Breast epithelium (tissue), 4 donors: Measurements from ENCODE around the gene COL4A2. TPM values are rescaled to one million over a fixed set of nuclear protein-coding genes. Genes with fewer than 3 reads are reported as not detected.

Experiments used
- DNase-seq, 2 donors: peaks; one replicate each; pipeline ENCODE4 v3.0.0-alpha.2; 2019; ENCODE audit warnings: low spot score in 2 of 2
- H3K27ac ChIP-seq, 2 donors: fragments of 200-600 bp; sonication (generic) in 1 of 2; one replicate each; pipeline ENCODE4 v1.5.1; 2016 to 2019; ENCODE audit warnings: mild to moderate bottlenecking in 1 of 2
- H3K27me3 ChIP-seq, 2 donors: fragments of 200-600 bp; sonication (generic) in 1 of 2; one replicate each; pipeline versions ENCODE4 v1.5.1 to v1.6.0; 2017 to 2019; ENCODE audit warnings: control low read depth in 1 of 2, mild to moderate bottlenecking in 1 of 2
- H3K36me3 ChIP-seq: fragments of 200-600 bp; one replicate; pipeline ENCODE4 v1.5.1; 2019
- H3K4me1 ChIP-seq, 2 donors: fragments of 200-600 bp; sonication (generic); one replicate each; pipeline ENCODE4 v1.5.1; 2016 to 2019; ENCODE audit warnings: control low read depth in 1 of 2
- H3K4me3 ChIP-seq, 3 donors: fragments of 200-600 bp; sonication (generic); 1 replicate in 2 of 3; 2 replicates in 1 of 3; pipeline ENCODE4 v1.5.1; 2016 to 2019; ENCODE audit warnings: mild to moderate bottlenecking in 3 of 3, moderate library complexity in 2 of 3
- H3K9me3 ChIP-seq, 2 donors: fragments of 200-600 bp; sonication (generic) in 1 of 2; one replicate each; pipeline ENCODE4 v1.5.1; 2016 to 2019; ENCODE audit warnings: control low read depth in 1 of 2
- POLR2A ChIP-seq: fragments of 450-650 bp; IDR thresholded peaks from one replicate; pipeline ENCODE4 v1.6.1; 2016; ENCODE audit warnings: antibody characterized with exemption, mild to moderate bottlenecking, moderate library complexity
- POLR2AphosphoS5 ChIP-seq, 3 donors: sonication (generic); formaldehyde crosslinking; IDR thresholded peaks; one replicate each; pipeline ENCODE4 v1.6.1; 2017; ENCODE audit warnings: antibody characterized with exemption in 3 of 3
- intact Hi-C: fragments of 100-400 bp; cut with DNase I; formaldehyde crosslinking; loops from one replicate; pipeline ENCODE4 v1.15.1; 2023; ENCODE audit warnings: low total_unique reads
- total RNA-seq, 3 donors: library from RNA; depleted of rRNA; stranded (reverse); fragments of >200 nt; gene quantifications; one replicate each; pipeline ENCODE4 v1.1.0, GENCODE V29; 2016
- TF ChIP-seq, protein P1 (sequence below), 3 donors: fragments of 450-650 bp; IDR thresholded peaks; one replicate each; pipeline ENCODE4 v1.5.1; 2016 to 2017; ENCODE audit warnings: antibody characterized with exemption in 3 of 3, mild to moderate bottlenecking in 3 of 3, moderate library complexity in 3 of 3

Gene COL4A2
- total RNA-seq, 3 donors from 2014 or later: 107 to 841 (median 307) TPM

DNA sequence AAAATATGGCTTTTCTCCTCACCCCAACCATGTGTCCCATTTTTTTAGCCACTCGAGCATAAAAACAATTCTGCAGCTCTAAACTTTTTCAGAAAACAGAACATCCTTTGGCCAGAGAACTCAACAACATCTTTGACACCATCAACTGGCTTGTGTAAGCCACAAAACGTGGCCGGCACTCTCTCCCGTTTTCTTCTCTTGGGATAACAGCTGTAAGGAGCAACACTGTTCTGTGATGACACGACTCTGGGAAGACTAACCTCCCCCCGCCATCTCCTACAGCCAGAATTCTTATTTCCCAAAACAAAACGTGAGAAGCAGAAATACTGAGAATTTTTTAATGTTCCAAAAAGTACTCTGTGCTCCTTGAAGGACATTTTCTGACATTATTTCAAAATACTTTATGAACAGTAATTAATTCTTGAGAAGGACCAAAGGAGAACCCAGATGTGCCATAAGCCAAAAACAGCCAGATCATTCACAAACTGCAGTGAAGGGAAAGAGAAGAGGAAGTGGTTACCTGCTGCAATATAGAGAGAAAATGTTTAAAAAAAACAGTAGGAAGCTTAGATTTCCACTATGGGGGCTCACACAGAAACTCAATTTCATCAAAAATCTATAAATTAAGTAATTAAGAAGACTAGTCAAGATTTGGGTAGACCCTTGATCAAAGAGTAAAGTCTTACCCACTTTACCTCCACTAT is 25.9 kb upstream of the COL4A2 start:
- no peak overlapping the region for H3K27ac ChIP-seq
- no peaks in the 10 kb centered on the region for H3K27me3 ChIP-seq
- no peak for TF ChIP-seq POLR2AphosphoS5 (IDR thresholded peaks at IDR 0.05)
- no peak for TF ChIP-seq POLR2A
- TF ChIP-seq, protein P1, sequence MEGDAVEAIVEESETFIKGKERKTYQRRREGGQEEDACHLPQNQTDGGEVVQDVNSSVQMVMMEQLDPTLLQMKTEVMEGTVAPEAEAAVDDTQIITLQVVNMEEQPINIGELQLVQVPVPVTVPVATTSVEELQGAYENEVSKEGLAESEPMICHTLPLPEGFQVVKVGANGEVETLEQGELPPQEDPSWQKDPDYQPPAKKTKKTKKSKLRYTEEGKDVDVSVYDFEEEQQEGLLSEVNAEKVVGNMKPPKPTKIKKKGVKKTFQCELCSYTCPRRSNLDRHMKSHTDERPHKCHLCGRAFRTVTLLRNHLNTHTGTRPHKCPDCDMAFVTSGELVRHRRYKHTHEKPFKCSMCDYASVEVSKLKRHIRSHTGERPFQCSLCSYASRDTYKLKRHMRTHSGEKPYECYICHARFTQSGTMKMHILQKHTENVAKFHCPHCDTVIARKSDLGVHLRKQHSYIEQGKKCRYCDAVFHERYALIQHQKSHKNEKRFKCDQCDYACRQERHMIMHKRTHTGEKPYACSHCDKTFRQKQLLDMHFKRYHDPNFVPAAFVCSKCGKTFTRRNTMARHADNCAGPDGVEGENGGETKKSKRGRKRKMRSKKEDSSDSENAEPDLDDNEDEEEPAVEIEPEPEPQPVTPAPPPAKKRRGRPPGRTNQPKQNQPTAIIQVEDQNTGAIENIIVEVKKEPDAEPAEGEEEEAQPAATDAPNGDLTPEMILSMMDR (IDR thresholded peaks at IDR 0.05): no peak
- H3K9me3 ChIP-seq: no peaks in the 10 kb centered on the region
- H3K4me1 ChIP-seq: no peaks in the 10 kb centered on the region
- H3K36me3 ChIP-seq: no peaks in the 10 kb centered on the region
- no peak for DNase-seq
- no peak overlapping the region for H3K4me3 ChIP-seq
- intact Hi-C loops: no loop called here

DNA sequence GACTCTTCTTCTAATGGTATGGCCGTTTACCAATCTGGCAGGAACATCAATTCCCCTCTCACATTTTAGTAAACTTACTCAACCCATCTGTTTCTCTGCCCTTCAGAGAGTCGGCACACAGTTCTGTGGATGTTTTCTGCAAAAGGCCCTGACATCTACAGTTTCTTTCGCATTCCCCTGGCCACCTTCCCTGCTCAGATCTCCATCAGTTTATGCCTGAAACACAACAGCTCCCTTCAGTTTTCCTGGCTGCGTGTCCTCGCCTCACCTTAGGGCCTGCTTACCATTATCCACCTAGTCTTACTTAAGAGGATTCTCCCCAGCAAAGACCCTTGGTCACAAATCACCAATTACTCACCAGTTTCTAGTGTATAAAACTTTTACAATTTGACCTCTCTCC is 25.3 kb upstream of the COL4A2 start:
- no peak overlapping the region for H3K27ac ChIP-seq
- intact Hi-C loops: no loop called here
- H3K36me3 ChIP-seq: no peaks in the 10 kb centered on the region
- H3K4me1 ChIP-seq: no peaks in the 10 kb centered on the region
- no peaks in the 10 kb centered on the region for H3K9me3 ChIP-seq
- no peaks in the 10 kb centered on the region for H3K27me3 ChIP-seq
- TF ChIP-seq, protein P1 (IDR thresholded peaks at IDR 0.05): no peak
- TF ChIP-seq POLR2AphosphoS5 (IDR thresholded peaks at IDR 0.05) (no peak), POLR2A (no peak)
- H3K4me3 ChIP-seq: no peak overlapping the region
- DNase-seq: no peak

DNA sequence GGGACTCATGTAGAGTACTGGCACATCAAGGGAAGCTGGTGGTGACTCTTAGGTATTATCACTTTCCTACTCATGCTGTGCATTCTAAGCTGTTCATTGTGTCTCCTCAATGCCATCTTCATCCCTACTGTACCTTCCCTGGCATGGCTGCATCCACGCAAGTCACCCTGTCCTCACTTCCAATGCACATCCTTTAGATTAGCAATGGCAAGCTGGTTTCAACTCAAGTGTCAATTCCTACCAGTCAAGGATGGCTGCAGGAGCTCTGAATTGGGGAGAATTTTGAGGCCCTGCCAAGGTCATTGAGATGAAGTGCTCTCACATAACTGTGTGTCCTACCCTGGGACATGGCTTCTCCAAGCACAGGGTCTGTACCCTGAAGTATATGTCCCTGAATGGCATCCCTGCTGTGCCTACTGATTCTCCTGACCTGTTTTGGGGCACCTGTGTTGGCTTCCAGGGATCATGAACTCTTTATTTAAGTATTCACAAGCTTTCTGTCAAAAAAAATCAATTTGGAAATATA is 24.7 kb upstream of the COL4A2 start:
- intact Hi-C loops: no loop called here
- Histone ChIP-seq H3K27ac (no peak overlapping the region), H3K27me3 (no peaks in the 10 kb centered on the region), H3K4me3 (no peak overlapping the region), H3K9me3 (no peaks in the 10 kb centered on the region), H3K4me1 (no peaks in the 10 kb centered on the region), H3K36me3 (no peaks in the 10 kb centered on the region)
- TF ChIP-seq, protein P1 (IDR thresholded peaks at IDR 0.05): no peak
- TF ChIP-seq POLR2AphosphoS5 (IDR thresholded peaks at IDR 0.05): no peak
- no peak for TF ChIP-seq POLR2A
- DNase-seq: no peak

DNA sequence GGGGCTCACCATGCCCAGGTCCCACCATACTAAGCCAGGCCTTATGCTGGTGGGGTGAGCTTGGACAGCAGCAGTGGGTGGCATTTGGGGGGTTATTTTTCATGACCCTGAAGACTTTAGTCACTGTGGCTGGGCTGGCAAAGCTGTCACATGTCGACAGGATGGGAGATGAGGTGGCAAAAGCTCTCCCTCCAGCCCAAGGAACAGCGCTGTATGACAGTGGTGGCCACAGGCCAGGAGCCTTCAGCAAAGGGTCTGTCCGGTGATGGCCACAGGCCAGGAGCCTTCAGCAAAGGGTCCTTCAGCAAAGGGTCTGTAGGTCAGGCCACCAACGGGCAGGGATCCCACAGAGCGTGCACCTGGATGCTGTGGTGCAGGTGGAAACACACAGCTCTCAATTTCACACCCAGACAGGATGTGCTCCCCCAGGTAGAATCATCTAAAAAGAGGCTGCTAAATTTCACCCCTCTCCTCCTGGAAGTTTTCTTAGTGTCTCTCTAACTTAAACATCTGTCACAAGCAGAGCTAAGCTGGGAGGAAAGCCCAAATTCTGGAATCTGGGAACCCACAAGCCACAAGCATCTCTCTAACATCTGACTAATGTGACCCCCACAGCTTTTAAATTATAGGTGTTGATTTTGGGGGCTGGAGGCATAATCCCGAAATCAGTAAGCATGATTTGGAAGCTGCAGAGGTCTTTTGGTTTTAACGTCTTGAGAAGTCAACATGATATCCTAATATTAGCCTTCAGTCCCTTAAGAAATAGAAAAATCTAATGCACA is 23.2 kb upstream of the COL4A2 start:
- intact Hi-C loops: no loop called here
- no peak overlapping the region for H3K27ac ChIP-seq
- H3K36me3 ChIP-seq: no peaks in the 10 kb centered on the region
- H3K27me3 ChIP-seq: no peaks in the 10 kb centered on the region
- no peaks in the 10 kb centered on the region for H3K4me1 ChIP-seq
- DNase-seq: no peak
- no peaks in the 10 kb centered on the region for H3K9me3 ChIP-seq
- H3K4me3 ChIP-seq: no peak overlapping the region
- TF ChIP-seq POLR2AphosphoS5 (IDR thresholded peaks at IDR 0.05) (no peak), POLR2A (no peak)
- TF ChIP-seq, protein P1 (IDR thresholded peaks at IDR 0.05): no peak
